ENCODE data around the gene TNFRSF11A.

Gene TNFRSF11A

GRCh38 chr18:62325806-62326645 is 916 bp downstream of the TNFRSF11A start:
- DNase-seq (ENCODE audit: low read depth in 2 of 2), result peak in 1 of 2 donors; percentile 10

- DNase-seq (ENCODE audit: low read depth in 2 of 2), result no peak
Measured at GRCh38 chr18:62326646-62327348, 1.7 kb downstream of the TNFRSF11A start.

GRCh38 chr18:62327977-62328376 is 2.9 kb downstream of the TNFRSF11A start:
- DNase-seq (ENCODE audit: low read depth in 2 of 2), result no peak

DNA sequence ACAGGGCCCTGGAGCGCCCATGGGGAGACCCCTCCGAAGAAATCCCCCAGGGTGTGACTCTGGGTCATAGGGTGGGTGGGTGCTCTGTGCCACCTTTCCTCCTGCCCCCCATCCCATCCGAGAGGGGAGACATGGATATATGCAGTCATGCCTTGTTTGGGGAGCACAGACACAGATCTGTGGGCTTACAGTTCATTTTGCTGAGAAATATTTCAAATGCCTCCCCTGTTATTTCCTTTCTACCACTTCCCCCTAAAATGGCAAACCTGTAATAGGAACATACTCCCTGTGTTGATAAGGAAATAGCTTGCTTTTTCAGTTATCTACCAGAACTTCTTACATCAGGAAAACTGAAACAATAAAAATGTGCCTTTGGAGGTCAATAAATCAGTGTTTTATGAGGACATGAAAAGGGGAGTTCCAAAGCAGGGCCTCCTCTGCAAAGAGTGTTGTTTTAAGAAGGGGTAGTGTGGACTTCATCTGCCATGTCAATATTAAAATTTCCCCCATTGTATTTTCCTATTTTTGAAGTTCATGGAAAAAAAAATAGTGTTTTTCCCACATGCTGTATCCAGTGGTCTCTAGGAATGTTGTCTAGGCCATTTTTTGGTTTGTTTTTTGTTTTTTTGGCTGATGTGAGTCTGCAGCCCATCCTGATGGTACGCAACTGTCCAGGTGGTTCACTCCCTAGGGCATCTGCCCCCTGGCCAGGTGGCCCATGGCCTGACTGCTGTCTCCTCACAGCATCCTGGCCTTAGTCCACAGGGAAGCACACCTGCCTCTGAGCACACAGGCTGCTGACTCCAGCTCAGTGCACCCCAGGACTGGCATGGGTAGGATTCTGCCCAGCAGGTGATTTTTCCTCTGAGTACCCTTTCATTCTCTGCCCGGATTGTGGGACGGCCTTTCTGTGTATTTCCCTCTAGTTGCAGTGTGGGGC is 3.7 kb downstream of the TNFRSF11A start:
- DNase-seq (ENCODE audit: low read depth in 2 of 2), result no peak

GRCh38 chr18:62329691-62330454 is 4.8 kb downstream of the TNFRSF11A start:
- no peak for DNase-seq (ENCODE audit: low read depth in 2 of 2)

DNA sequence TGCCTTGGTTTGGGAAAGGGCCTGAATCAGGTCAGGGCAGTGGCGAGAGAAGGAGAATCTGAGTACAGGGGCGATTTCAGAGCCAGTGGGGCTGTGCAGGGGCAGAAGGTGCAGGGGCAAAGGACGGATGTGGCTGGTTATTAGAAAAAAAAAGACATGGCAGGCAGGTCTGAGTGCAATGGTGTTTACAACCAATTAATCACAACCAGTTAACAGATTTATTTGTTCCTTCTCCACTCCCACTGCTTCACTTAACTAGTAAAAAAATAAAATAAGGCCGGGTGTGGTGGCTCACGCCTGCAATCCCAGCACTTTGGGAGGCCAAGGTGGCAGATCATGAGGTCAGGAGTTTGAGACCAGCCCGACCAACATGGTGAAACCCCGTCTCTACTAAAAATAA is 5.5 kb downstream of the TNFRSF11A start:
- DNase-seq (ENCODE audit: low read depth in 2 of 2), result no peak

GRCh38 chr18:62331581-62332356 is 6.7 kb downstream of the TNFRSF11A start:
- DNase-seq (ENCODE audit: low read depth in 2 of 2), result no peak

- DNase-seq (ENCODE audit: low read depth in 2 of 2), result no peak
Measured at GRCh38 chr18:62332431-62332830, 7.3 kb downstream of the TNFRSF11A start.

GRCh38 chr18:62332964-62333695 is 8.0 kb downstream of the TNFRSF11A start:
- no peak for DNase-seq (ENCODE audit: low read depth in 2 of 2)

- no peak for DNase-seq (ENCODE audit: low read depth in 2 of 2)
Measured at GRCh38 chr18:62334120-62334519, 9.0 kb downstream of the TNFRSF11A start.

DNA sequence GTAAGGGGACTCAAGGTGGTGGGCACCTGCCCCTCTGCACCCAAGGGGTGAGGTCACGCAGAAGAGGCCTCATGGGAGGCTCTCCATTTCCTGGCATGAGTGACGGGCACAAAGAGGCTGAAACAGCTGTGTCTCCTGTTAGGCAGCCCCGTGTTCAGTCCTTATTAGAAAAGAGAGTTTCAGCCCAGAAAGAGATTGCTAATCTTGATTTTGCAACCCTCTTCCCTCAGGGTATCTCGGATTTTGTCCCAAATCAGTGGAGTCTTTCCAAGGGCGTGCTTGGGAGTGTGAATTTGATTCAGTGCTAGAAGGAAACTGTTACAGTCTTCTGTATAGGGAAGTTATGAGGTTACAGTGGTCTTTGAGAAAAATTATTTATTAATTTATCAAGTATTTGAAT is 10.4 kb downstream of the TNFRSF11A start:
- DNase-seq (ENCODE audit: low read depth in 2 of 2), result no peak

GRCh38 chr18:62336618-62337017 is 11.5 kb downstream of the TNFRSF11A start:
- DNase-seq (ENCODE audit: low read depth in 2 of 2), result no peak

GRCh38 chr18:62337336-62337735 is 12.2 kb downstream of the TNFRSF11A start:
- DNase-seq (ENCODE audit: low read depth in 2 of 2), result no peak

- no peak for DNase-seq (ENCODE audit: low read depth in 2 of 2)
Measured at GRCh38 chr18:62338446-62339105, 13.5 kb downstream of the TNFRSF11A start.

DNA sequence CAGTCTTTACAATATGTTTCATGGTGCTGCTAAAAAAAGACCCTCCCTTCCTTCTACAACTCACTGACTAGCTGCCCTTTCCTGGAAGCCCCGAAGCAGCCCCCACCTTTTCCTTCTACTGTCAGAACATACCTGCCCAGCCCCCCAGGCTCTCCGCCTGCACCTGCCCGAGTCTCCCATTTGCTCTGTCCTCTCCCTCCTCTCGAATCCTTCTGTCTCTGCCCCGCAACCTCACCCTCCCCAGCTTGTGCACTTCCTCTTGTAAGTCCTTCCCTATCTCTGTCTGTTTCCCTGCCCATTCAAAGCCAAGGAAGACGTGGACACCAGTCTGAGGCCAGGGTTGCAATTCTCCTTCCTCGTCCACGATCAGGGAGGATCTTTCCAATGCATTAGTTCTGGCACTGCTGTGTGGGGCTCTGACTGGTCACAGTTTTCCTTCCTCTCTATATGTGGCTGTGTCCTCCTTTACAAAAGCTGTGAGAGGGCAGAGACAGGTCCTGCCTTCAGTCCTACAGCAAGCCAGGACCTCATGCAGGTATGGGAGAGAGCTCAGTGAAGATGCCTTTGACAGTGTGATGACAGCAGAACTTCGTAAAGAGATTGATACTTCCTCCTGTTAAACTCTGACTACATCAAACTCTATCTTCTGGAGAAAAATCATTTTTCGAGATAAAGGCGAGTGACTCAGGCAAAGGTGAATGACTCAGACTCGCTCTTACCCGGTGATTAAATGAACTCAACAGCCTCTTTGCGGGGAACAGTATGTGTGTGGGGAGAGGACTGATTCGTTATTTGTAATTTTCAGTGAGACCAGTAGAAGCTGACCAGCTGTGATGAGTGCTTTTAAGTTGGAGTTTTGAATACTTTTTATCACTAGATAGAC is 14.2 kb downstream of the TNFRSF11A start:
- DNase-seq (ENCODE audit: low read depth in 2 of 2), result no peak

GRCh38 chr18:62340996-62341395 is 15.9 kb downstream of the TNFRSF11A start:
- DNase-seq (ENCODE audit: low read depth in 2 of 2), result no peak

GRCh38 chr18:62341473-62341872 is 16.4 kb downstream of the TNFRSF11A start:
- DNase-seq (ENCODE audit: low read depth in 2 of 2), result no peak

DNA sequence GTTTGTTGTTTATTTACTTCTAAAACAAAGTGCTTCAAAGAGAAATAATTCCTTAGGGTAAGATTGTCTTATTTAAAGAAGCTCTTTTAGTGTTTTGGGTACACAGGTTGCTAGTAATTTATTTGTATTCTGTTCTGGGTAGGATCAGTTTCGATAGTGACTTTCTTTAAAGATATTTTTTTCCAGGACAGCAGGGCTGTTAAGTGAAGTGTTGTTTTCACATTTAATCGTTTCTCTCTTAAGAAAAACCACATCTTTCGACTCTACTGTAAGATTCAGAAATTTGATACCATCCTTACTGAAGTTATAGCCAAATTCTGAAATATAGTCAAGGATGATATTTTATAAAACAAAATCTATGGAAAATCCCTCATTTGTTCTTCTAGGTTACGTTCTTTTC is 17.8 kb downstream of the TNFRSF11A start:
- DNase-seq (ENCODE audit: low read depth in 2 of 2), result no peak
